Endothelial cell (in vitro differentiated cells): ENCODE measurements around the gene MBNL2. TPM values are rescaled to one million over a fixed set of nuclear protein-coding genes. Genes with fewer than 3 reads are reported as not detected.

Experiments
- DNase-seq: peaks from one replicate; pipeline ENCODE4 v3.0.0; 2021; ENCODE audit warnings: low spot score
- H3K27ac Mint-ChIP-seq: one replicate; pipeline ENCODE4 v1.8.0; 2021; ENCODE audit warnings: mixed read lengths, inconsistent platforms; ENCODE audit not compliant: unreplicated experiment
- H3K27me3 Mint-ChIP-seq: one replicate; pipeline ENCODE4 v1.8.0; 2021; ENCODE audit warnings: mild to moderate bottlenecking, moderate library complexity, mixed read lengths, inconsistent platforms; ENCODE audit not compliant: unreplicated experiment
- H3K36me3 Mint-ChIP-seq: one replicate; pipeline ENCODE4 v1.8.0; 2021; ENCODE audit warnings: mild to moderate bottlenecking, low read depth, mixed read lengths, inconsistent platforms; ENCODE audit not compliant: unreplicated experiment
- H3K4me1 Mint-ChIP-seq: one replicate; pipeline ENCODE4 v1.8.0; 2021; ENCODE audit warnings: mild to moderate bottlenecking, mixed read lengths, inconsistent platforms; ENCODE audit not compliant: unreplicated experiment
- H3K4me3 Mint-ChIP-seq: one replicate; pipeline ENCODE4 v1.8.0; 2021; ENCODE audit warnings: mild to moderate bottlenecking, mixed read lengths, inconsistent platforms; ENCODE audit not compliant: unreplicated experiment
- H3K9me3 Mint-ChIP-seq: one replicate; pipeline ENCODE4 v1.8.0; 2021; ENCODE audit warnings: mixed read lengths, inconsistent platforms; ENCODE audit not compliant: unreplicated experiment
- CTCF ChIP-seq: fragments of 200-600 bp; sonication (generic); IDR thresholded peaks from one replicate; pipeline ENCODE4 v1.5.0; 2021; ENCODE audit warnings: antibody characterized with exemption; ENCODE audit not compliant: unreplicated experiment
- total RNA-seq: library from RNA; stranded (reverse); fragmentation: NEBNext Ultra II Directional; extraction: Animal tissue kit (Norgen Biotek cat#: 25700); gene quantifications from one replicate; pipeline ENCODE4 v1.2.1, GENCODE V29; 2021; ENCODE audit not compliant: unreplicated experiment

Gene MBNL2
- total RNA-seq, 1 donor from 2014 or later, result 137 TPM

GRCh38 chr13:97435323-97435722, 213.2 kb downstream of the MBNL2 start:
- Mint-ChIP-seq H3K36me3 (peaks cover 4% of the 10 kb centered on the region), H3K9me3 (no peaks in the 10 kb centered on the region), H3K4me1 (peaks cover 26% of the 10 kb centered on the region), H3K4me3 (peak overlapping the region; percentile 98), H3K27me3 (peaks cover 12% of the 10 kb centered on the region), H3K27ac (peak overlapping the region; percentile 88)
- no peak for DNase-seq
- no peak for TF ChIP-seq CTCF

- H3K9me3 Mint-ChIP-seq, result no peaks in the 10 kb centered on the region
- no peak overlapping the region for H3K27ac Mint-ChIP-seq
- peaks cover 4% of the 10 kb centered on the region for H3K36me3 Mint-ChIP-seq
- peaks cover 12% of the 10 kb centered on the region for H3K27me3 Mint-ChIP-seq
- H3K4me3 Mint-ChIP-seq, result peak overlapping the region; percentile 87
- no peak for TF ChIP-seq CTCF
- peaks cover 26% of the 10 kb centered on the region for H3K4me1 Mint-ChIP-seq
- no peak for DNase-seq
Observed at GRCh38 chr13:97435794-97436193, 213.7 kb downstream of the MBNL2 start.

- H3K27me3 Mint-ChIP-seq, result peaks cover 11% of the 10 kb centered on the region
- no peak for DNase-seq
- TF ChIP-seq CTCF, result no peak
- no peak overlapping the region for H3K27ac Mint-ChIP-seq
- peaks cover 4% of the 10 kb centered on the region for H3K36me3 Mint-ChIP-seq
- H3K9me3 Mint-ChIP-seq, result no peaks in the 10 kb centered on the region
- H3K4me1 Mint-ChIP-seq, result peaks cover 22% of the 10 kb centered on the region
- H3K4me3 Mint-ChIP-seq, result no peak overlapping the region
Observed at GRCh38 chr13:97436845-97437244, 214.7 kb downstream of the MBNL2 start.

- Mint-ChIP-seq H3K27ac (no peak overlapping the region), H3K27me3 (peaks cover 6% of the 10 kb centered on the region), H3K9me3 (no peaks in the 10 kb centered on the region), H3K36me3 (peaks cover 4% of the 10 kb centered on the region), H3K4me1 (peaks cover 14% of the 10 kb centered on the region), H3K4me3 (no peak overlapping the region)
- no peak for TF ChIP-seq CTCF
- DNase-seq, result no peak
Observed at GRCh38 chr13:97437729-97438128, 215.6 kb downstream of the MBNL2 start.

GRCh38 chr13:97438856-97439595, 216.9 kb downstream of the MBNL2 start:
- no peak for DNase-seq
- TF ChIP-seq CTCF, result no peak
- Mint-ChIP-seq H3K9me3 (no peaks in the 10 kb centered on the region), H3K27me3 (peaks cover 3% of the 10 kb centered on the region), H3K4me1 (peaks cover 14% of the 10 kb centered on the region), H3K27ac (no peak overlapping the region), H3K36me3 (peaks cover 4% of the 10 kb centered on the region), H3K4me3 (no peak overlapping the region)
